ENCODE results near the gene CCN6. TPM values are rescaled to one million over a fixed set of nuclear protein-coding genes. Genes with fewer than 3 reads are reported as not detected.
A peak's percentile ranks its signal among the peaks of the same experiment; 100 is the strongest.
"Not testable (repeated sequence)": the region's sequence is repeated elsewhere in the genome, so short reads cannot be mapped to it uniquely, and the experiment has no call there.

Gene CCN6
- total RNA-seq, 3 donors from 2014 or later, result 0.43 to 0.90 (median 0.58) TPM

- H3K9me3 Mint-ChIP-seq, result no peaks in the 10 kb centered on the region
- no peaks in the 10 kb centered on the region for H3K27me3 Mint-ChIP-seq (ENCODE audit: low read depth)
- ATAC-seq, result peak; percentile 32
- peaks cover 64% of the 10 kb centered on the region for H3K4me1 Mint-ChIP-seq (ENCODE audit: low read depth)
- no peaks in the 10 kb centered on the region for H3K36me3 Mint-ChIP-seq (ENCODE audit: insufficient read depth)
- no peak for DNase-seq
- no peak overlapping the region for H3K4me3 Mint-ChIP-seq
These were observed 17.7 kb upstream of the CCN6 start for GRCh38 chr6:112036088-112036637.

- ATAC-seq (peak; percentile 45 to 47), DNase-seq (no peak)
- Mint-ChIP-seq H3K4me3 (no peak overlapping the region), H3K36me3 (ENCODE audit: insufficient read depth) (no peaks in the 10 kb centered on the region), H3K27me3 (ENCODE audit: low read depth) (no peaks in the 10 kb centered on the region), H3K9me3 (no peaks in the 10 kb centered on the region), H3K4me1 (ENCODE audit: low read depth) (peaks cover 66% of the 10 kb centered on the region)
These were observed 16.1 kb upstream of the CCN6 start for GRCh38 chr6:112037783-112038216.

- peaks cover 66% of the 10 kb centered on the region for H3K4me1 Mint-ChIP-seq (ENCODE audit: low read depth)
- ATAC-seq (no peak), DNase-seq (no peak)
- H3K4me3 Mint-ChIP-seq, result no peak overlapping the region
- H3K9me3 Mint-ChIP-seq, result no peaks in the 10 kb centered on the region
- H3K36me3 Mint-ChIP-seq (ENCODE audit: insufficient read depth), result no peaks in the 10 kb centered on the region
- H3K27me3 Mint-ChIP-seq (ENCODE audit: low read depth), result no peaks in the 10 kb centered on the region
These were observed 15.6 kb upstream of the CCN6 start for GRCh38 chr6:112038268-112038667.

- H3K4me3 Mint-ChIP-seq, result no peak overlapping the region
- DNase-seq (no peak), ATAC-seq (no peak)
- H3K4me1 Mint-ChIP-seq (ENCODE audit: low read depth), result peaks cover 63% of the 10 kb centered on the region
- no peaks in the 10 kb centered on the region for H3K27me3 Mint-ChIP-seq (ENCODE audit: low read depth)
- no peaks in the 10 kb centered on the region for H3K9me3 Mint-ChIP-seq
- no peaks in the 10 kb centered on the region for H3K36me3 Mint-ChIP-seq (ENCODE audit: insufficient read depth)
These were observed 15.0 kb upstream of the CCN6 start for GRCh38 chr6:112038756-112039430.

GRCh38 chr6:112039431-112039770, 14.5 kb upstream of the CCN6 start:
- no peaks in the 10 kb centered on the region for H3K9me3 Mint-ChIP-seq
- no peak for ATAC-seq
- H3K4me1 Mint-ChIP-seq (ENCODE audit: low read depth), result peaks cover 63% of the 10 kb centered on the region
- H3K27me3 Mint-ChIP-seq (ENCODE audit: low read depth), result no peaks in the 10 kb centered on the region
- no peaks in the 10 kb centered on the region for H3K36me3 Mint-ChIP-seq (ENCODE audit: insufficient read depth)
- no peak overlapping the region for H3K4me3 Mint-ChIP-seq
- no peak for DNase-seq

GRCh38 chr6:112040956-112041355, 12.9 kb upstream of the CCN6 start:
- no peaks in the 10 kb centered on the region for H3K9me3 Mint-ChIP-seq
- DNase-seq (no peak), ATAC-seq (no peak)
- H3K4me3 Mint-ChIP-seq, result no peak overlapping the region
- H3K27me3 Mint-ChIP-seq (ENCODE audit: low read depth), result no peaks in the 10 kb centered on the region
- peaks cover 54% of the 10 kb centered on the region for H3K4me1 Mint-ChIP-seq (ENCODE audit: low read depth)
- H3K36me3 Mint-ChIP-seq (ENCODE audit: insufficient read depth), result no peaks in the 10 kb centered on the region

GRCh38 chr6:112041535-112041934, 12.4 kb upstream of the CCN6 start:
- Mint-ChIP-seq H3K4me3 (no peak overlapping the region), H3K4me1 (ENCODE audit: low read depth) (peaks cover 49% of the 10 kb centered on the region), H3K36me3 (ENCODE audit: insufficient read depth) (no peaks in the 10 kb centered on the region), H3K27me3 (ENCODE audit: low read depth) (no peaks in the 10 kb centered on the region), H3K9me3 (no peaks in the 10 kb centered on the region)
- ATAC-seq (no peak), DNase-seq (no peak)

GRCh38 chr6:112043032-112044007, 10.6 kb upstream of the CCN6 start:
- peak overlapping the region; percentile 90 for H3K4me3 Mint-ChIP-seq
- ATAC-seq, result peak; percentile 92 to 93
- no peaks in the 10 kb centered on the region for H3K36me3 Mint-ChIP-seq (ENCODE audit: insufficient read depth)
- peak; percentile 90 for DNase-seq
- H3K4me1 Mint-ChIP-seq (ENCODE audit: low read depth), result peaks cover 38% of the 10 kb centered on the region
- no peaks in the 10 kb centered on the region for H3K27me3 Mint-ChIP-seq (ENCODE audit: low read depth)
- no peaks in the 10 kb centered on the region for H3K9me3 Mint-ChIP-seq

GRCh38 chr6:112044196-112044595, 9.7 kb upstream of the CCN6 start:
- H3K4me1 Mint-ChIP-seq (ENCODE audit: low read depth), result peaks cover 37% of the 10 kb centered on the region
- peak overlapping the region; percentile 90 for H3K4me3 Mint-ChIP-seq
- no peak for ATAC-seq
- no peaks in the 10 kb centered on the region for H3K36me3 Mint-ChIP-seq (ENCODE audit: insufficient read depth)
- H3K27me3 Mint-ChIP-seq (ENCODE audit: low read depth), result no peaks in the 10 kb centered on the region
- H3K9me3 Mint-ChIP-seq, result no peaks in the 10 kb centered on the region
- DNase-seq, result no peak

- ATAC-seq, result no peak
- H3K36me3 Mint-ChIP-seq (ENCODE audit: insufficient read depth), result no peaks in the 10 kb centered on the region
- no peaks in the 10 kb centered on the region for H3K9me3 Mint-ChIP-seq
- peaks cover 32% of the 10 kb centered on the region for H3K4me1 Mint-ChIP-seq (ENCODE audit: low read depth)
- no peak for DNase-seq
- no peak overlapping the region for H3K4me3 Mint-ChIP-seq
- no peaks in the 10 kb centered on the region for H3K27me3 Mint-ChIP-seq (ENCODE audit: low read depth)
These were observed 9.0 kb upstream of the CCN6 start for GRCh38 chr6:112044856-112045255.

- H3K27me3 Mint-ChIP-seq (ENCODE audit: low read depth); H3K36me3 Mint-ChIP-seq (ENCODE audit: insufficient read depth); DNase-seq; ATAC-seq; H3K4me3 Mint-ChIP-seq; H3K9me3 Mint-ChIP-seq: not testable (repeated sequence)
- peaks cover 13% of the 10 kb centered on the region for H3K4me1 Mint-ChIP-seq (ENCODE audit: low read depth)
These were observed 6.4 kb upstream of the CCN6 start for GRCh38 chr6:112047523-112047922.

GRCh38 chr6:112049026-112049799, 4.7 kb upstream of the CCN6 start:
- DNase-seq (no peak), ATAC-seq (peak in 1 of 2 donors; percentile 55)
- no peaks in the 10 kb centered on the region for H3K9me3 Mint-ChIP-seq
- H3K27me3 Mint-ChIP-seq (ENCODE audit: low read depth), result no peaks in the 10 kb centered on the region
- peaks cover 3% of the 10 kb centered on the region for H3K4me1 Mint-ChIP-seq (ENCODE audit: low read depth)
- no peak overlapping the region for H3K4me3 Mint-ChIP-seq
- H3K36me3 Mint-ChIP-seq (ENCODE audit: insufficient read depth), result no peaks in the 10 kb centered on the region

- H3K36me3 Mint-ChIP-seq (ENCODE audit: insufficient read depth), result no peaks in the 10 kb centered on the region
- H3K4me3 Mint-ChIP-seq, result no peak overlapping the region
- no peak for ATAC-seq
- no peaks in the 10 kb centered on the region for H3K4me1 Mint-ChIP-seq (ENCODE audit: low read depth)
- H3K27me3 Mint-ChIP-seq (ENCODE audit: low read depth), result no peaks in the 10 kb centered on the region
- no peak for DNase-seq
- H3K9me3 Mint-ChIP-seq, result no peaks in the 10 kb centered on the region
These were observed 3.9 kb upstream of the CCN6 start for GRCh38 chr6:112049996-112050395.

GRCh38 chr6:112050429-112050828, 3.5 kb upstream of the CCN6 start:
- H3K9me3 Mint-ChIP-seq, result no peaks in the 10 kb centered on the region
- no peak for DNase-seq
- ATAC-seq, result no peak
- H3K4me3 Mint-ChIP-seq, result no peak overlapping the region
- no peaks in the 10 kb centered on the region for H3K36me3 Mint-ChIP-seq (ENCODE audit: insufficient read depth)
- no peaks in the 10 kb centered on the region for H3K27me3 Mint-ChIP-seq (ENCODE audit: low read depth)
- H3K4me1 Mint-ChIP-seq (ENCODE audit: low read depth), result no peaks in the 10 kb centered on the region

Measured in activated T-cell treated with anti-CD3 and anti-CD28 coated beads, Interleukin-2, amount 50 U/mL, for 4 hours (primary cell).